ENCODE results near the gene ZNF688. TPM values are rescaled to one million over a fixed set of nuclear protein-coding genes. Genes with fewer than 3 reads are reported as not detected.
A peak's percentile ranks its signal among the peaks of the same experiment; 100 is the strongest.
"Not testable (repeated sequence)": the region's sequence is repeated elsewhere in the genome, so short reads cannot be mapped to it uniquely, and the experiment has no call there.

The ZNF688 gene
- total and polyA plus RNA-seq, 9 of the 15 experiments (the other 6 are each of a cell fraction or from before 2014, with no cell fraction given): 0.48 to 12.9 (median 4.5) TPM

DNA sequence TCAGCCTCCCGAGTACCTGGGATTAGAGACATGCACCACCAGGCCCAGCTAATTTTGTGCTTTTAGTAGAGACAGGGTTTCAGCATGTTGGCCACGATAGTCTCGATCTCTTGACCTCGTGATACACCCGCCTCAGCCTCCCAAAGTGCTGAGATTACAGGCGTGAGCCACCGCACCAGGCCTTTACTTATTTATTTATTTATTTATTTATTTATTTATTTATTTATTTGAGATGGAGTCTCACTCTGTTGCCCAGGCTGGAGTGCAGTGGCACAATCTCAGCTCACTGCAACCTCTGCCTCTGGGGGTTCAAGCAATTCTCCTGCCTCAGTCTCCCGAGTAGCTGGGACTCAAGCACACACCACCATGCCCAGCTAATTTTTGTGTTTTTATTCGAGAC, 19.4 kb upstream of the ZNF688 start:
- H3K4me2 ChIP-seq (ENCODE audit: insufficient read depth, low read length); DNase-seq (ENCODE audit: extremely low read depth in 1 of 4, low spot score in 3 of 4); H3K9me1 ChIP-seq (ENCODE audit: control insufficient read depth, insufficient read depth, low read length); POLR2A ChIA-PET; H2AFZ ChIP-seq (ENCODE audit: low read depth, low read length); BruUV-seq (replicated peaks); H3K9me3 ChIP-seq (replicated peaks; ENCODE audit: control insufficient read depth, insufficient read depth, low read depth, low read length); H4K20me1 ChIP-seq (replicated peaks; ENCODE audit: control insufficient read depth, insufficient read depth, low read length); CTCF ChIA-PET (ENCODE audit: low intra/inter-chr PET ratio); H3K4me3 ChIP-seq; in situ Hi-C loops (cut with MboI); H3K27ac ChIP-seq (ENCODE audit: extremely low read depth, low read depth, low read length); ATAC-seq; H3K27me3 ChIP-seq (ENCODE audit: control insufficient read depth in 2 of 2, insufficient read depth in 2 of 2, low read length in 2 of 2); H3K9ac ChIP-seq (ENCODE audit: insufficient read depth in 1 of 2, low read depth in 2 of 2, low read length in 2 of 2); FAIRE-seq; intact Hi-C loops (cut with micrococcal nuclease): not testable (repeated sequence)
- H3K36me3 ChIP-seq (ENCODE audit: control insufficient read depth, insufficient read depth, low read length): peaks cover 15% of the 10 kb centered on the region
- H3K79me2 ChIP-seq (ENCODE audit: control insufficient read depth, insufficient read depth, low read length): peaks cover 21% of the 10 kb centered on the region
- peaks cover 12 to 21% of the 10 kb centered on the region in 2 experiments; a peak in 4 of 5 replicates for H3K4me1 ChIP-seq (replicated peaks in 1 of 2; ENCODE audit: control insufficient read depth in 2 of 2, insufficient read depth in 2 of 2, low read length in 2 of 2)
- WGBS (ENCODE audit: insufficient coverage, low coverage, missing lambda C conversion rate): 91% methylated on average over 9 of the region's 9 CpGs

GRCh38 chr16:30589582-30589981, 18.1 kb upstream of the ZNF688 start:
- H3K9me1 ChIP-seq (ENCODE audit: control insufficient read depth, insufficient read depth, low read length); ATAC-seq; H3K9ac ChIP-seq (ENCODE audit: insufficient read depth in 1 of 2, low read depth in 2 of 2, low read length in 2 of 2); in situ Hi-C loops (cut with MboI); H3K9me3 ChIP-seq (replicated peaks; ENCODE audit: control insufficient read depth, insufficient read depth, low read depth, low read length); DNase-seq (ENCODE audit: extremely low read depth in 1 of 4, low spot score in 3 of 4); intact Hi-C loops (cut with micrococcal nuclease); H4K20me1 ChIP-seq (replicated peaks; ENCODE audit: control insufficient read depth, insufficient read depth, low read length); POLR2A ChIA-PET; H3K4me3 ChIP-seq; FAIRE-seq; CTCF ChIA-PET (ENCODE audit: low intra/inter-chr PET ratio); H3K27me3 ChIP-seq (ENCODE audit: control insufficient read depth in 2 of 2, insufficient read depth in 2 of 2, low read length in 2 of 2); BruUV-seq (replicated peaks); H3K27ac ChIP-seq (ENCODE audit: extremely low read depth, low read depth, low read length): not testable (repeated sequence)
- H2AFZ ChIP-seq (ENCODE audit: low read depth, low read length): 0 out of 2 replicates have a peak overlapping the region, but pooled peaks have one; percentile 21
- peaks cover 34% of the 10 kb centered on the region for H3K79me2 ChIP-seq (ENCODE audit: control insufficient read depth, insufficient read depth, low read length)
- H3K4me2 ChIP-seq (ENCODE audit: insufficient read depth, low read length): peak overlapping the region; percentile 41; the same call in 1 of the 2 replicates
- 69% methylated on average over 2 of the region's 2 CpGs for WGBS (ENCODE audit: insufficient coverage, low coverage, missing lambda C conversion rate)
- H3K4me1 ChIP-seq (replicated peaks in 1 of 2; ENCODE audit: control insufficient read depth in 2 of 2, insufficient read depth in 2 of 2, low read length in 2 of 2): peaks cover 13 to 29% of the 10 kb centered on the region in 2 experiments; a peak in 4 of 5 replicates
- peaks cover 15% of the 10 kb centered on the region for H3K36me3 ChIP-seq (ENCODE audit: control insufficient read depth, insufficient read depth, low read length)
